Peyer's patch (tissue), 4 donors: ENCODE measurements around the gene OPCML. TPM values are rescaled to one million over a fixed set of nuclear protein-coding genes. Genes with fewer than 3 reads are reported as not detected.

Experiments used
- DNase-seq, 3 donors: peaks; one replicate each; pipeline ENCODE4 v3.0.0-alpha.2; 2017 to 2019
- H3K27ac ChIP-seq, 4 donors: fragments of 200-600 bp; sonication (generic); one replicate each; pipeline ENCODE4 v1.5.1; 2016 to 2019
- H3K27me3 ChIP-seq, 2 donors: fragments of 200-600 bp; sonication (generic); one replicate each; pipeline ENCODE4 v1.5.1; 2019
- H3K36me3 ChIP-seq, 3 donors: fragments of 200-600 bp; sonication (generic); one replicate each; pipeline ENCODE4 v1.5.1; 2016 to 2019
- H3K4me1 ChIP-seq, 4 donors: fragments of 200-600 bp; sonication (generic); one replicate each; pipeline ENCODE4 v1.5.1; 2016 to 2019
- H3K4me3 ChIP-seq, 4 donors: fragments of 200-600 bp; sonication (generic); 1 replicate in 3 of 4; 2 replicates in 1 of 4; pipeline ENCODE4 v1.5.1; 2016 to 2019; ENCODE audit warnings: mild to moderate bottlenecking in 1 of 4
- H3K9me3 ChIP-seq, 4 donors: fragments of 200-600 bp; sonication (generic); one replicate each; pipeline ENCODE4 v1.5.1; 2016 to 2019; ENCODE audit warnings: mild to moderate bottlenecking in 1 of 4
- POLR2A ChIP-seq, 2 donors: fragments of 450-650 bp; IDR thresholded peaks; one replicate each; pipeline ENCODE4 v1.5.1; 2017; ENCODE audit warnings: antibody characterized with exemption in 2 of 2, mild to moderate bottlenecking in 2 of 2, moderate library complexity in 2 of 2
- total RNA-seq, 4 donors: library from RNA; depleted of rRNA; stranded (reverse); fragments of >200 nt; gene quantifications; one replicate each; pipeline ENCODE4 v1.1.0, GENCODE V29; 2016
- TF ChIP-seq, protein P1 (sequence below), 6 experiments: fragments of 450-650 bp in 4 of 6; fragments of 200-600 bp in 2 of 6; sonication (generic) in 1 of 6; IDR thresholded peaks; one replicate each; pipeline ENCODE4 v1.5.1; 2017 to 2019; ENCODE audit warnings: antibody characterized with exemption in 6 of 6, mild to moderate bottlenecking in 3 of 6, moderate library complexity in 1 of 6

Gene OPCML
- total RNA-seq, 4 donors from 2014 or later: not detected

DNA sequence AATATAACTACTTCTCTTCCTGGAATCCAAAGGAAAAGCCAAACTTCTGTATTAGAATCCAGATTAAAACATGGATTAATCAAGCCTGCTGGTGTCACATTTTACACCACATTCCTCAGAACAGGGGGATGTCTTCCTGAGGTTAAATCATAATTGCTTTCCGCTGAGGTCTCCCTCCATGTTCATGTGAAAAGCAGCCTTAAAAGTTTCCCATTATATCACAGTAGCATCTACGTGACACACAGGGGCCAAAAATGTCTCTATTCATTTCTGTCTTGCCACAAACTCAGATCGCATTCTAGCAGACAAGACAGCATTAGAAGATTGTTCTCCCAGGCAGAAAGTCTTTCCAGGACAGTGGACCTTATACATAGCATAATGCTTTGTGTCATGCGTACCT lies 788.7 kb downstream of the OPCML start:
- H3K36me3 ChIP-seq: no peaks in the 10 kb centered on the region
- no peaks in the 10 kb centered on the region for H3K4me1 ChIP-seq
- TF ChIP-seq, protein P1, sequence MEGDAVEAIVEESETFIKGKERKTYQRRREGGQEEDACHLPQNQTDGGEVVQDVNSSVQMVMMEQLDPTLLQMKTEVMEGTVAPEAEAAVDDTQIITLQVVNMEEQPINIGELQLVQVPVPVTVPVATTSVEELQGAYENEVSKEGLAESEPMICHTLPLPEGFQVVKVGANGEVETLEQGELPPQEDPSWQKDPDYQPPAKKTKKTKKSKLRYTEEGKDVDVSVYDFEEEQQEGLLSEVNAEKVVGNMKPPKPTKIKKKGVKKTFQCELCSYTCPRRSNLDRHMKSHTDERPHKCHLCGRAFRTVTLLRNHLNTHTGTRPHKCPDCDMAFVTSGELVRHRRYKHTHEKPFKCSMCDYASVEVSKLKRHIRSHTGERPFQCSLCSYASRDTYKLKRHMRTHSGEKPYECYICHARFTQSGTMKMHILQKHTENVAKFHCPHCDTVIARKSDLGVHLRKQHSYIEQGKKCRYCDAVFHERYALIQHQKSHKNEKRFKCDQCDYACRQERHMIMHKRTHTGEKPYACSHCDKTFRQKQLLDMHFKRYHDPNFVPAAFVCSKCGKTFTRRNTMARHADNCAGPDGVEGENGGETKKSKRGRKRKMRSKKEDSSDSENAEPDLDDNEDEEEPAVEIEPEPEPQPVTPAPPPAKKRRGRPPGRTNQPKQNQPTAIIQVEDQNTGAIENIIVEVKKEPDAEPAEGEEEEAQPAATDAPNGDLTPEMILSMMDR (IDR thresholded peaks at IDR 0.05): no peak
- no peak for TF ChIP-seq POLR2A (IDR thresholded peaks at IDR 0.05)
- H3K9me3 ChIP-seq: no peaks in the 10 kb centered on the region
- no peak for DNase-seq
- no peaks in the 10 kb centered on the region for H3K27me3 ChIP-seq
- no peak overlapping the region for H3K4me3 ChIP-seq
- H3K27ac ChIP-seq: no peak overlapping the region

DNA sequence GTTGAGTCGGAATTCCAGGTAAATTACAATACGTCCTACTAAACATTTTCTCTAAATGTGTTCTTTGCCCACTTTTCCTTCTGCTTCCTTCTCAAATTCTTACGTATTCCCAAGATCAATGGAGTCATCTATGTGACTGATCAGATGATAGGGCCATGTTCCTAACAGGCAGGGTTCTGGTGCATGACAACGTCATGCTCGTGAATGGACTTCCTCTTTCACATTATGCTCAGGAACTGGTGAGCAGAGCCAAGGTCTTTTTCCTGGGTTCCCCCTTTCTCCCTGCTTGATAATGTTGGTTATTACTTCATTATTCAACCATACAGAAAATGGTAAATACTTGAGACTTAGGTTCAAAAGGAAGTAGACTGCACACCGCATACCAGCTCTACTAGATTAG lies 789.4 kb downstream of the OPCML start:
- Histone ChIP-seq H3K27me3 (no peaks in the 10 kb centered on the region), H3K4me3 (no peak overlapping the region), H3K27ac (no peak overlapping the region), H3K9me3 (no peaks in the 10 kb centered on the region), H3K4me1 (no peaks in the 10 kb centered on the region), H3K36me3 (no peaks in the 10 kb centered on the region)
- no peak for DNase-seq
- TF ChIP-seq, protein P1 (IDR thresholded peaks at IDR 0.05): no peak
- TF ChIP-seq POLR2A (IDR thresholded peaks at IDR 0.05): no peak

DNA sequence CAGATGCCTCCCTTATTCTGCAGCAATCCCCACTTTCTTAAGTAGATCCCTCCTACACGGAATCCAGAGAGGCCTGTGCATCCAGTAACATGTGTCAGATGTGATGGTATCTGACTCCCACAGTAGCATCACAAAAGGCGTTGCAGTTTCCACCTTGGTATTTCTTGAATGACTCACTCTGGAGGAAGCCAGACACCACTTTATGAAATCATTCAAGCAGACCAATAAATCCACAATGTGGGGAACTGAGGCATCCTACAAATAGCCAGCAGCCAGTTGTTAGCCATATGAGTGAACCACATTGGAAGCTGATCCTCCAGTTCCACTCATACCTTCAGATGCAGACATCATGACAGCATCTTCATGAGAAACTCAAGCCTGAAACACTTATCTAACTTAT lies 798.1 kb downstream of the OPCML start:
- H3K4me1 ChIP-seq: no peaks in the 10 kb centered on the region
- H3K27ac ChIP-seq: no peak overlapping the region
- no peaks in the 10 kb centered on the region for H3K36me3 ChIP-seq
- H3K4me3 ChIP-seq: no peak overlapping the region
- no peaks in the 10 kb centered on the region for H3K9me3 ChIP-seq
- no peaks in the 10 kb centered on the region for H3K27me3 ChIP-seq
- no peak for DNase-seq
- no peak for TF ChIP-seq POLR2A (IDR thresholded peaks at IDR 0.05)
- TF ChIP-seq, protein P1 (IDR thresholded peaks at IDR 0.05): no peak

DNA sequence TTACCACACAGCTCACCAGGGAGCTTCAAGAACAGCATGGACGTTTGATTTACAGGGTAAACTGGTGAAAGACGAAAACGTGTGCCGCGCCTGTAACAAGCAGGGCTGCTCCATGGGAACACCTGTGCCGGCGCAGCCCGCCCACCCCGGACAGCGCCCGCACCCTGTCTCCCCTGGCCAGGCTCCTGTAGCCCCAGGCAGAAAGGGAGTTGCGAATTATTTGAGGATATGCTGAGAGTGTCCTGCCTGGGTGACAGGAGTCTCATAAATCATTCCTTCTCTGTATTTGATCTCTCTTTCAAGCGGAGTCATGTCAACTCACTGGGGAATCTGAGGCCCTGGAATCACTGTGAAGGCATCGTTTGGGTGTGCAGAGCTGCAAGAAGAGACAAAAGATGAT lies 804.3 kb downstream of the OPCML start:
- Histone ChIP-seq H3K4me1 (no peaks in the 10 kb centered on the region), H3K27ac (no peak overlapping the region), H3K27me3 (no peaks in the 10 kb centered on the region), H3K4me3 (no peak overlapping the region), H3K36me3 (no peaks in the 10 kb centered on the region), H3K9me3 (no peaks in the 10 kb centered on the region)
- TF ChIP-seq, protein P1 (IDR thresholded peaks at IDR 0.05): no peak
- TF ChIP-seq POLR2A (IDR thresholded peaks at IDR 0.05): no peak
- DNase-seq: no peak

DNA sequence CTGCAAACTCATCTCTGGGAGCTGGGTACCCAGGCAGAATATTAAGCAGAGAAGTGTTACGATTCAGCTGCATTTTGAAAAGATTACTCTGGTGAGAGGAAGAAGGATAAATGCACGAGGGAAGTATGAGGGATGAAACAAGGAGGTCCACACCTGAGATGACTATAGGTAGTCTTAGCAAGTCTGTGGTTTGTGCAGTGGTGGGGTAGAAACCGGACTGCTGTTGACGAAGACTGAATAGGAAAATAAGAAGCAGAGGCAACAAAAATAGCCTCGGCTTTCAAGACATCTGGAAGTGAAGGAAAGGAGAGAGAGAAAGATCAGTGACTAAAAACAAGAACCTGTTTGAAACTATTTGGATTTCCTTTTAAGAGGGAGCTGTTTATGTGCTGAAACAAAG lies 810.8 kb downstream of the OPCML start:
- no peak for TF ChIP-seq POLR2A (IDR thresholded peaks at IDR 0.05)
- TF ChIP-seq, protein P1 (IDR thresholded peaks at IDR 0.05): no peak
- no peaks in the 10 kb centered on the region for H3K27me3 ChIP-seq
- no peaks in the 10 kb centered on the region for H3K36me3 ChIP-seq
- no peak overlapping the region for H3K4me3 ChIP-seq
- H3K9me3 ChIP-seq: no peaks in the 10 kb centered on the region
- no peak for DNase-seq
- no peak overlapping the region for H3K27ac ChIP-seq
- H3K4me1 ChIP-seq: no peaks in the 10 kb centered on the region

DNA sequence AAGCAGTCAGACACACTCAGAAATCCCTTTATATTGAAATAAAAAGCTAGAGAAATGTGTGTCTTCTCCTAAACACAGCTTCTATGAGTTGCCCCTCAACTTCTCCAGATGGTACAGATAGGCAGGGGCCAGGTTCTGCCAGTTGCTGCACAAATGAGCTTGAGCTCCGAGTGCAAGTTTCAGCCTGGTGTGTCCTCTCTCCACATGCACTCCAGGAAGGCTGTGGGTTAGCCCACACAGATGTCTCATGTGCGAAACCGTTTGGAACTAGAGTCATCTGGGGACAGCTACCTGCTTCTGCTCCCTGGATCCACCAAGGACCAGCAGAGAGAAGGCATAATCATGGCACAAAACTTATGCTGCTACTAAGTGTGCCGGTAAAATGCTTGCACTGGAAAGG lies 812.6 kb downstream of the OPCML start:
- Histone ChIP-seq H3K9me3 (no peaks in the 10 kb centered on the region), H3K4me3 (no peak overlapping the region), H3K4me1 (no peaks in the 10 kb centered on the region), H3K27ac (no peak overlapping the region), H3K36me3 (no peaks in the 10 kb centered on the region), H3K27me3 (no peaks in the 10 kb centered on the region)
- TF ChIP-seq POLR2A (IDR thresholded peaks at IDR 0.05): no peak
- TF ChIP-seq, protein P1 (IDR thresholded peaks at IDR 0.05): no peak
- DNase-seq: no peak
